HG02981 (cell line): ENCODE measurements around the gene IGLL5.

ENCODE experiments used
- ATAC-seq: cut with Tn5 transposase; IDR thresholded peaks from one replicate; pipeline ENCODE4 v1.9.1; 2021; ENCODE audit warnings: mild to moderate bottlenecking, moderate library complexity; ENCODE audit not compliant: unreplicated experiment

The IGLL5 gene

GRCh38 chr22:22887621-22888503, at the start of gene IGLL5:
IGLL5 (plus strand) TSS chr22:22887816; CDS start chr22:22888054, 238 bp downstream.
- ATAC-seq = no peak

- no peak for ATAC-seq
Observed at GRCh38 chr22:22838148-22838786, 49.3 kb upstream of the IGLL5 start.

GRCh38 chr22:22839570-22840314, 47.9 kb upstream of the IGLL5 start:
- ATAC-seq = no peak

- no peak for ATAC-seq
Observed at GRCh38 chr22:22840780-22841179, 46.8 kb upstream of the IGLL5 start.

GRCh38 chr22:22841598-22841997, 46.0 kb upstream of the IGLL5 start:
- no peak for ATAC-seq

- no peak for ATAC-seq
Observed at GRCh38 chr22:22842085-22842484, 45.5 kb upstream of the IGLL5 start.

- no peak for ATAC-seq
Observed at GRCh38 chr22:22843848-22844247, 43.8 kb upstream of the IGLL5 start.

- ATAC-seq = no peak
Observed at GRCh38 chr22:22847241-22847640, 40.4 kb upstream of the IGLL5 start.

- ATAC-seq = no peak
Observed at GRCh38 chr22:22848364-22848866, 39.2 kb upstream of the IGLL5 start.

- ATAC-seq = no peak
Observed at GRCh38 chr22:22849640-22850610, 37.7 kb upstream of the IGLL5 start.

GRCh38 chr22:22851969-22852368, 35.6 kb upstream of the IGLL5 start:
- no peak for ATAC-seq

- no peak for ATAC-seq
Observed at GRCh38 chr22:22853713-22854112, 33.9 kb upstream of the IGLL5 start.

GRCh38 chr22:22854466-22854865, 33.1 kb upstream of the IGLL5 start:
- ATAC-seq = no peak

GRCh38 chr22:22855085-22855484, 32.5 kb upstream of the IGLL5 start:
- ATAC-seq = no peak

- ATAC-seq = no peak
Observed at GRCh38 chr22:22855617-22856308, 31.9 kb upstream of the IGLL5 start.

- ATAC-seq = no peak
Observed at GRCh38 chr22:22856364-22856763, 31.3 kb upstream of the IGLL5 start.

- ATAC-seq = no peak
Observed at GRCh38 chr22:22856885-22857606, 30.6 kb upstream of the IGLL5 start.

- ATAC-seq = no peak
Observed at GRCh38 chr22:22857607-22858558, 29.7 kb upstream of the IGLL5 start.
